ENCODE measurements around the gene P2RY14.
A peak's percentile ranks its signal among the peaks of the same experiment; 100 is the strongest.

Gene P2RY14

GRCh38 chr3:151300539-151300938 is 22.2 kb upstream of the P2RY14 start:
- no peak for DNase-seq

DNA sequence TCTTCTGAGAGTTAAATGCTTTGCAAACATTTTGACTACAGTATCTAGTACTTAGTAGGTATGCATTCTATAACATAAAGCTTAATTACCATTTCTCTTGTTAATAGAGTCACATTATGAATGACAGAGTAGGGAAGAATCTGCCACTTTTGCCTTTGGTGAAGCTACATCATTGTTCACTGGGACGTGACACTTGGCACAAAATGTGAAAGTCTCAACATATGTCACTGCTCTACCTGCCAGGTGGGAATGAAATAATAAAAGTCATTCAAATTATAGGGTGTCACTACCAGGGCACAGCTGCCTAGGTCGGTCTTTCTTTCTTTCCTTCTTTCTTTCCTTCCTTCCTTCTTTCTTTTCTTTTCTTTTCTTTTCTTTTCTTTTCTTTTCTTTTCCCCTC is 20.7 kb upstream of the P2RY14 start:
- DNase-seq = no peak

DNA sequence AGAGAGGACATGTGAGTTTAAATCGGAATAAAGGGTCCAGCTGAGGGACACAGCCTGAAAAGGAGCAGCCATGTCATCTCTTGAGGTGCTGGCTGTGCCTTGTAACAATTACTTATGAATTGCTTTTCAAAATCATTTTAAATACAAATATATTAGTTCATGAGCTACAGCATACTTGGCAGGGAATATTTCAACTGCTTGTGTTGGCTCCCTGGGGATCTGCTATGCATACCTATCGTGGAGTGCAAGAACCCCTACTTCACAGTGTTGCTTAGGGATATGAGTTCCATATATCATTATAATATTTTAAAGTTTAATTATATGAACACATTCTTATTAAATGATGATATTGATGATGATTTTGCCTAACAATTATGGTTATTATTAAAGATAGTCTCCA is 19.1 kb upstream of the P2RY14 start:
- no peak for DNase-seq

GRCh38 chr3:151296226-151296625 is 17.9 kb upstream of the P2RY14 start:
- DNase-seq = no peak

GRCh38 chr3:151293127-151293526 is 14.8 kb upstream of the P2RY14 start:
- DNase-seq = no peak

GRCh38 chr3:151290673-151291072 is 12.3 kb upstream of the P2RY14 start:
- DNase-seq = no peak

DNA sequence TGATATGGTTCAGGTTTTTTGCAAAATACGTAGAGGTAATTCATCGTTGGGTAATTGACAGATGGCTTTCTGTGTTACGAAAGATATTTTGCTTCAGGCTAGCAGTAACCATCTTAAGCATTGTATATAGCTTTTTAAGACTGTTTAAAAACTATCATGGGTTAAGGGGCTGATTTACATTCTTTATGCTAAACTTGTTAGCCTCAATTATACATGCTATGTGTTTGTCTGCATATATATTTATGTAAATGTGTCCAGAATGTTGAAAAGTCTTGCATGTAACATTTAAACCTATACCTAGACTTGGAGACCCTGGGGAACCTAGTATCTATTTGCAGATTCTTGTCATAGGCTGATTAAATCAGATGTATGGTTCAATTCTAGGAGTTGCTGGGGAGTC is 11.1 kb upstream of the P2RY14 start:
- no peak for DNase-seq

- DNase-seq = no peak
These were observed 7.6 kb upstream of the P2RY14 start for GRCh38 chr3:151285940-151286339.

GRCh38 chr3:151283907-151284461 is 5.6 kb upstream of the P2RY14 start:
- no peak for DNase-seq

GRCh38 chr3:151283387-151283786 is 5.0 kb upstream of the P2RY14 start:
- no peak for DNase-seq

- no peak for DNase-seq
These were observed 4.6 kb upstream of the P2RY14 start for GRCh38 chr3:151282921-151283320.

GRCh38 chr3:151281671-151282324 is 3.5 kb upstream of the P2RY14 start:
- DNase-seq = peak; percentile 54

DNA sequence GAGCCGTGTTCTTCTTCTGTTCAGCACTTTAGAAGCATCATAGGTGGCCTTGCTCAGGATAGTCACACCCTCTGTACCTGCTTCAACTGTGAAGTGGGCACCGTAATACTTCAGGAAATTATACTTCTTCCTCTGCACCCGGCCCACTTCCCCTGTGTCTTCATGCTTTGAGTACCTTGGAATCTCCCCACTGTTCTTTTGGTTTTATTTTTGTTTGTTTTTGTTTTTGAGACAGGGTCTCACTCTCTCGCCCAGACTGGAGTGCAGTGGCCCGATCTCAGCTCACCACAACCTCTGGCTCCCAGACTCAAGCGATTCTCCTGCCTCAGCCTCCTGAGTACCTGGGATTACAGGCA is 1.7 kb downstream of the P2RY14 start:
- DNase-seq = no peak

DNA sequence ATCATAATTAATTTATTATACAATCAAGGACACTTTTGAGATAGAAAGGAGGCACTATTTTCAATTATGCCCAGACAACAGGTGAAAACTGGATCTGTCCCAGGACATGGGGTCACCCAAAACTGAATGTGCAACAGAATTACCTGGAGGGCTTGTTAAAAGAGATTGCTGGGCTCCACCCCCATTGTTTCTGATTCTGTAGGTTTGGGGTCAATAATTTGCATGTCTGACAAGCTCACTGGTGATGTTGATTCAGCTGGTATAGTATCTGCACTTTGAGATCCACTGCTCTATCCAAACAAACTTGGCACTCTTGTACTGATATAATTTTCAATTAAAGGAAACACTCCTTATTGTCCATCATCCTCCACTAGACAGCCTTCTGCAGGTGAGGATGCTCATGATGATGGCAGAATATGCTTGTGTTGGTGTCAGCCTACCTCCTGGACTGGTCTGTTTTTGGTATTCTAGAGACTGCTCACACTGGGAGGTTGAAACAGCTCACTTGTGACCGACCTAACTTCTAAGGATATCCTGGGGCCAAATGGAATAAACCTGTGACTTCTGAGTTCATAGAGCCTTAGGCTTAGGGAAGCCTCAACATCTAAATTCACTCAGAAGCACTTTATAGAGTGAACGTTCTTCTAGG is 2.2 kb downstream of the P2RY14 start:
- no peak for DNase-seq

- DNase-seq = no peak
These were observed 3.3 kb downstream of the P2RY14 start for GRCh38 chr3:151275091-151275490.

- no peak for DNase-seq
These were observed 8.7 kb downstream of the P2RY14 start for GRCh38 chr3:151269631-151270030.

GRCh38 chr3:151268267-151269235 is 9.8 kb downstream of the P2RY14 start:
- DNase-seq = no peak

DNA sequence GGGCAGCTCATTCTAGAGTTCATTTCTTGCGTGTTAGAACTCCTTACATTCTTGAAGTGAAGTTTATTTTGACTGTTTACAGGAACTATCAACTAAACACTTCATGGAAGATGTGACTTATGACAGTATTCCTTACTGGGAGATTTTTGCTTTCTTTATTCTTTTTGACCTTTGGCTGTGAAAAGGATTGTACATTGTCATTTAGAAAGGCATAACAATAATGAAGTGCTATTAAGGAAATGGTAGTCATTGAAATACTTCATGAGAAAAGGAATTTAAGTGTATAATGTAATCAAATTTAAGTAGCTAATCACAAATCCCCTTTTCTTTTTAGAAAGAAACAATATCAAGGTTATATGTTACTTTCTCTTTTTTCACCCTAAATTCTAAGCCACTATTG is 11.3 kb downstream of the P2RY14 start:
- no peak for DNase-seq

GRCh38 chr3:151265866-151266265 is 12.5 kb downstream of the P2RY14 start:
- peak; percentile 47 for DNase-seq

- DNase-seq = no peak
These were observed 13.2 kb downstream of the P2RY14 start for GRCh38 chr3:151265166-151265565.

DNA sequence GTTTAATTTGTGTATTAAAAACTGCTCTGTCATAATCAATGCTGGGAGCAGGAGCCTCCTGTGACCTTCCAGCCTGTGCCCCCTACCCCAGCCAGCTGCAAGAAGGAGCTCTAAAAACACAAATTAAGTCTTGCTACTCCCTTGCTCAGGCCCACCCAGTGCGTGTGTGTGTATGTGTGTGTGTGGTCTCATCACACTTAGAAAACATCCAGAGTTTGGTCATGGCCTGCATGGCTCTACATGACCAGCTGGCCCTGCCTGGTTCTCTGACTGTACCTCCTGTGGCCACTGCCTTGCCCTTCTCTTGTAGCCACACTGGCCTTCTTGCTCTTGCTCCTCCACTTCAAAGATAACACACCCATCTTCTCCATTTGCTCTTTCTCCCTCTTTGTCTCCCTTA is 13.7 kb downstream of the P2RY14 start:
- no peak for DNase-seq

GRCh38 chr3:151262871-151263525 is 15.3 kb downstream of the P2RY14 start:
- DNase-seq = peak; percentile 36

DNA sequence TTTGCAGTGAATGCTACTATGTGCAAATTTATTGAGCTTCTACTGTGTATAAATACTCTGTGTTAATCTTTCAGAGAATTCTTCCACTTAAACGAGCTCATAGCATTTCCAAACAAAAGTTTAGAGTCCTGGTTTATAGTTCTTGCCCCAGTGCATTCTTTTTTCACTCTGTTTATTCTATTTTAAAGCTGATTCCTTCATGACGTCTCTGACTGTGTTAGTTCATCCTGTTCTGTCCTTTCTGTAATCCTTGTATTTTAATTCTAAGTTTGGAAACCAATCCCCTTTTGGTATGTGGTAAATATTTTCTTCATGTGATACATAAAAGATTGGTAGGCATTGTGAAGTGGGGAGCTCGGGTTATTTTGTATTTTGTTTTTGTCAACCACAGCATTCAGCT is 18.7 kb downstream of the P2RY14 start:
- DNase-seq = no peak
